Activated CD4-positive, alpha-beta T cell treated with anti-CD3 and anti-CD28 coated beads for 24 hours (primary cell): ENCODE data around the gene AGMAT.
A peak's percentile ranks its signal among the peaks of the same experiment; 100 is the strongest.

Experiments used
- DNase-seq, 2 donors: peaks; one replicate each; pipeline ENCODE4 v3.0.0-alpha.2; 2020; ENCODE audit warnings: low read depth in 2 of 2

The AGMAT gene

GRCh38 chr1:15559189-15559810 is 25.6 kb downstream of the AGMAT start:
- DNase-seq: no peak

DNA sequence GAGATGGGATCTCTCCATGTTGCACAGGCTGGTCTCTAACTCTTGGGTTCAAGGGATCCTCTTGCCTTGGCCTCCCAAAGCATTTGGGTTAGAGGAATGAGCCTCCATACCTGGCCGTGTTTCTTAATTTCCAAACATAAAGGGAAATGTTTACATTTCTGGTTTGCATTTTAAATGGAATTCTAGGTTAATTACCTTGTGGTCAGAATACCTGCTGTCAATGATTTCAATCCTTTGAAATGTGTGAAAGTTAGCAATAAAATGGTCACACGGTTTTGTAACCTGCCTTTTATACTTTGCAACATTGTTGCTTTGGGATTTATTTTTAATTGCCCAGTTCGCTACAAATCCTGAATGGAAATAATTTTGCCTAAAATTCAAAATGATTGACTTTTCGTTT is 26.3 kb downstream of the AGMAT start:
- no peak for DNase-seq

DNA sequence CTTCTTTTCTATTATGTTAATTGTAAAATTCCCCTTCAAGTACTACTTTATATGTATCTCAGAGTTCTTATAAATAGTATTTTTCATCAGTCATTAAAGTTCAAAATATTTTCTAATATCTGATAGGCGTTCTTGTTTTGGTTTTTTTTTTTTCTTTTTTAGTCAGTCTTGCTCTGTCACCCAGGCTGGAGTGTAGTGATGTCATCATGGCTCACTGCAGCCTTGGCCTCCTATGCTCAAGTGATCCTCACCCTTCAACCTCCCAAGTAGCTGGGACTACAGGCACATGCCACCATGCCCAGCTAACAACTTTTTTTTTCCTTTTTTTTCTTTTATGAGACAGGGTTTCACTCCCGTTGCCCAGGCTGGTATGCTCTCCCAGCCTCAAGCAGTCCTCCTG is 27.3 kb downstream of the AGMAT start:
- DNase-seq: no peak

- no peak for DNase-seq
These were observed 27.8 kb downstream of the AGMAT start for GRCh38 chr1:15557008-15557407.

- DNase-seq: no peak
These were observed 34.3 kb downstream of the AGMAT start for GRCh38 chr1:15550573-15550972.

DNA sequence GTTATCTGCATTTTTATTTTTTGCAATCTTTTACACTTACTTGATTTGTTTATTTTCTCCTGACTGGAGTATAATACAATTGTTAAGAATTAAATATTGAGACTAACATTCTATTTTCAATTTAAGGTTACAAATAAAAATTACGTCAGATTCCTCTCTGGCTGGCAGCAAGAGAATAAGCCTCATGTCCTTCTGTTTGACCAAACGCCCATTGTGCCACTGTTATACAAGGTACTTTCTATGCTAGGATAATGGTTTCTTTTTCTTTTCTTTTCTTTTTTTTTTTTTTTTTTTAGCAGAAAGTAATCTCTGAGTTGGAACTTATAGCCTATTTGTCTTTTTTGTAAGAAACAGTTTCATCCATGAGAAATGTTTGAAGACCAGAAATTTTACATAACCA is 38.2 kb downstream of the AGMAT start:
- no peak for DNase-seq

DNA sequence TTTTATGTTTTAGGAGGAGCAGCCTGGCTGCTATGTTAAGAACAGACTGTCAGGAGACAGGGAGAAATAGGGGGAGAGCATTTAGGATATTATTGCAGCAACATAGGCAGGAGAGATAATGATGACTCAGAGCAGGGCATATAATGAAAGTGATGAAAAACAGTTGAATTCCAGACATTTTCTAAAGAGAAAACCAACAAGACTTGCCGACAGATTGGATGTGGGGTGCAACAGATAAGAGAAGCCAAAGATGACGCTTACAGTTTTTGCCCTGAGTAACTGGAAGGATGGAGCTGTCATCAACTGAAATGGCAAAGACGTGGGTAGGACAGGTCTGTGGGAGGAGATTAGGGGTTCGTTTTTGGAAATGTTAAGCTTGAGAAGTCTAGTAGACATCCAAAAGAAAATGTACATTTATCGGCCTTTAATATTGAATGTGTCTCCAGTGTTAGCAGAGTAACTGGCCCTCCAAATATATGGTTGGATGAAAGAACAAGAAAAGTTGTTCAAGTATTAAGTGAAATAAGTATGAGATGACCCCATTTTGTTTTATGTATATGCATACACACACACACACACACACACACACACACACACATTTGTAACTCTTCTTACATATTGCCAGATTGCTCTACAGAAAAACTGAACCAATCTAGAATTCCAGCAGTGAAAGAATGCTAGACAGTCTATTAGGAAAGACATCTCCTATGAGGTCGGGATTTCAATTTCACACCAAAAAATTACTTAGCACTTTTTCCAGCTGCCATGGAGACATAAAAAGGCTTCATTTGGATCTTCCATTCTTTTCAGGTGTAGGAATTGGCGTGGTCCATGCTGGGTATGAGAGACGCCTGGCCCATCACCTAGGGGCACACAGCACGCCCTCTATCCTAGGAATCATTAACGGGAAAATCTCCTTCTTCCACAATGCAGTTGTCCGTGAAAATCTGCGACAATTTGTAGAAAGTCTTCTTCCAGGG is 41.0 kb downstream of the AGMAT start:
- DNase-seq: no peak

DNA sequence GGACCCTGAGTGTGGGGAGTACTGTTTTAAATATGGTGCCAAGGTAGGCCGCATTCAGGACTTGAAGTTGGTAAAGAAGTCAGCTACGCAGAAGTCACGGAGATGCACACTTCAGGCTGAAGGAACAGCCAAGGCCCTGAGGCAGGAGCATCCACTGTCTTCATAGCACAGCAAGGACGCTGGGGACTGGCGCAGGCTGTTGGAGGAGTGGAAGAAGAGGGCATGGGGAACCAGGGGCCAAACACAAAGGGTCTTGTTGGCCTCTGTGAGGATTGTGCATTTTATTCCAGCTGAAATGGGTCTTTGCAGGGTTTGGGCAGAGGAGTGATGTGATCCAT is 41.6 kb downstream of the AGMAT start:
- DNase-seq: no peak

GRCh38 chr1:15542388-15543250 is 42.2 kb downstream of the AGMAT start:
- DNase-seq: no peak

DNA sequence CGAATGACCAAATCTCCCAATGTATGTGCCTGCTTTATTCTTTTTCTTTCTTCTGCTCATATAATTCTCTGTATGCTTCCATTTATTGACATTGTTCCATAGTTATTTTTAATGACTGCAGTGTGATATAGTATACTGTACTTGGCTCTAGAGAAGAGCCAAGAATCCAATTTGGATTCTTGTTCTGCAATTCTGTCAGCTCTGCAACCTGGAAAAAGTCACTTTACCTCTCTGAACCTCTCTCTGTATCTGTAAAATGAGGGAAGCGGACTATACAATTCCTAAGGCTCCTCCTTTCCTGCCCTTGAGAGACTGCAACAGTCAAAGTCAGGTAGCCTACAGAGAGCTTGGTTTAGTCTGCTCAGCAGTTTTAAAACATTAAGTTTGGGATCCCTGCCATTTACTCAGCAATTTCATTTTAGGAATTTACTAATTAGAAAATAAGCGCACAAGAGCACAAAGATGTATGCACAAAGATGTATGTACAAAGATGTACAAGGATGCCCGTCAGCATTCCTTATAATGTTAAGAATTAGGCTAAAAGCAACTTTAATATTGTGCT is 43.5 kb downstream of the AGMAT start:
- no peak for DNase-seq

DNA sequence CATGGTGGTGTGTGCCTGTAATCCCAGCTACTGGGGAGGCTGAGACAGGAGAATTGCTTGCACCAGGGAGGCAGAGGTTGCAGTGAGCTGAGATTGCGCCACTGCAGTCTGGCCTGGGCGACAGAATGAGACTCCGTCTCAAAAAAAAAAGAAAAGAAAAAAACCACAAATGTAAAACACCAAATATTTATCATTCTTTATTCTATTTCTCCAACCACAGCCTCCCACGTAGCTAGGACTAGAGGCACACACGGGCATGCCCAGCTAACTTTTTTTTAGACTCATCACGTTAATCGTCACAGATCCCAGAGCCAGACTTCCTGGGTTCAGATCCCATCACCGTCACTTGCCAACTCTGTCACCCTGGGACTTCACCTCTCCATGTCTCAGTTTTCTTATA is 44.7 kb downstream of the AGMAT start:
- DNase-seq: no peak

- DNase-seq: no peak
These were observed 46.1 kb downstream of the AGMAT start for GRCh38 chr1:15538771-15539170.

DNA sequence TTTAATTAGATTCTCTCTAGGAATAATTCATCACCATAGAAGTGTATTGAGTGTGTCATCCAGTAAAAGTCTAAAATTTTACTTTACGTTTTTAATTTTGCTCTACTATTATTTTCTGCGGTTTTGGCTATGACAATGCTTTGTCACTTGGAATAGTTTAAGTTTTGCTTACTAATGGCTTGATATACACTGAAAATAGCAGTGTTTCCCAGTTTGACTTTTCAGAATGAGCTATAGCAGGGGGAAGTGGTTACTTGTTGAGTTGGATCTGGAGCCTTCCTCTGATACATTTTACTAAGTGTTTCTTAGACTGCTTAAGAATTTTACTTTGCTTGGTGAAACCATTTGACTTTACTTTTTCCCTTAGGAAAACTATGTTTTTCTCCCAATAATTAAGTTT is 53.2 kb downstream of the AGMAT start:
- no peak for DNase-seq

DNA sequence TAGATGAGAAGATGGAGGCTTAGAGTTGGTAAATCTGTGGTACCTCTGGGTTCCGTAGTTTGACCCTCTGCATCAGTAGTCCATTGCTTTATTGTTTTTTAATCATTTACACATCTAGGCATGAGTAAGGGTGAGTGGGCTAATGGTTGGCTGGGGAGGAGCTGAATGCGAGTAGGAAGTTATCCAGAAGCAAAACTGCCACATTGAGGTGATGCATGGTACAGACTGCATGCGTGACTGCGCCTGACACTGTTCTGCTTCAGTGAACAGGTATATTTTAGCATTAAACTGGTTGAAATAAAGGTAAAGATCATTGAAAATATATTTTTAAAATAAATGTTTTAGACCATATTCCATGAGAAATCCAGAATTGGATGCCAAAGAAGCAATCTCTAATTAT is 53.8 kb downstream of the AGMAT start:
- no peak for DNase-seq

GRCh38 chr1:15526490-15527339 is 58.1 kb downstream of the AGMAT start, which contains the start of gene DNAJC16:
Gene DNAJC16, plus strand, starts transcription at chr1:15526848. Its CDS starts 2,258 bp downstream, at chr1:15529106.
- DNase-seq: peak; percentile 93 to 94

GRCh38 chr1:15526021-15526489 is 58.8 kb downstream of the AGMAT start:
- no peak for DNase-seq

DNA sequence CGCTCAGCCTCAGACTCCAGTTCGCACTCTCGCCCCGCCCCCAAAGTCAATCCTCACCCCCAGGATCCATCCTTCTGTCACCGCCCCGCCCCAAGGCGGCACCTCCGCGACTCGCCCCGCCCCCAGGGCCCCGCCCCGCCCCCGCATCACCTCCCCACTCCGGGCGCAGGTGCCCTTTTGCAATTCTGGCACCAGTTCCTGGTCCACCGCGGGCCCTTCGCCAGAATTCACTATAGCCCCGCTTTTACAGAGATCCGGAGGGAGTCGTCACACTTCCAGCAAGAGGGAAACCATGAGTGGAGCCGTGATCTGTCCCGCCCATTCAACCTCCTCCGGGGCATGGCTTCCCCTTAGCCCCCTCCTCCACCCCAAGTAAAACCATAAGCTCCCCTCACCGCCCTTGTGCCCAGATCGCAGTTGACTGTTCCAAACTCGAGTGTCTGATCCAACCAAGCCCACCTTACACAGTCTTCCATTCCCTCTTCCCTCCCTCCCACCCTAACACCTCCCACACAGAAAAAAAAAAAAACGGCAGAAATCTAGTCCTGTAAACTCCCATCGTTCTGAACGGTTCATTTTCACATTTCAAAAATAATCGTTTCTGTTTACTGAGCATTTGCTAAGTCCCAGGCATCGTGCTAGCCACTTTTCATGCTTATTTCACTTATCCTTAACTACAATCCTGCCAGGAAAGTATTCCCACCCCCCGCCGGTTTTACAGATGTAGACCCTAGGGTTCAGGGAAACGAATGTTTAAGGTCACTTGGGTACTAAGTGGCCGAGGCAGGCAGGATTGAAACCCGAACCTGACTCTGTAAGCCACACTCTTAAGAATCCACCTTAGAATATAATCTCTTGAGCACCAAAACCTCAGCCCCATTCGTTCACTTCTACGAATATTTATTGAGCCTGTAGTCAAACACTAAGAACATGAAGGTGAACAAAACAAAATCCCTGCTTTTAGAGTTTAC is 59.5 kb downstream of the AGMAT start:
- DNase-seq: no peak

- DNase-seq: peak; percentile 100
These were observed 60.4 kb downstream of the AGMAT start for GRCh38 chr1:15524283-15525049.

DNA sequence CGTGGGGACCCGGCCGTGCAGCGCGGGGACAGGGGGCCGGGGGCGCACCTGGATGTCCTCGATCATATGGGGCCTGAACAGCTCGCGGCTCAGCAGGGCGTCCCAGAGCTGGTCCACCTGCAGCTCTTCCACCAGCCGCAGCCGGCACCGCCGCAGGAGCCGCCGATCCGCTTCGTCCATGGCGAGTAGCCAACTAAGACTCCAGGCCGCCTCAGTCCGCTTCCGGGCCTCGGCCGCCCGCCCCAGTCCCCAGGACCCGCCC is 60.9 kb downstream of the AGMAT start, which contains the start of gene CASP9:
TSS of gene CASP9 (minus strand) at position 195 of the 262 bp plus-strand sequence. CDS start at position 180, 15 bp downstream.
- no peak for DNase-seq
